ENCODE data around the gene STX10.
"Not testable (repeated sequence)": the region's sequence is repeated elsewhere in the genome, so short reads cannot be mapped to it uniquely, and the experiment has no call there.

Gene STX10

GRCh38 chr19:13164343-13165161 is 14.4 kb upstream of the STX10 start:
- no peak for DNase-seq (ENCODE audit: low read depth in 2 of 2)

- no peak for DNase-seq (ENCODE audit: low read depth in 2 of 2)
These were observed 13.6 kb upstream of the STX10 start for GRCh38 chr19:13163609-13164342.

GRCh38 chr19:13162724-13163608 is 12.8 kb upstream of the STX10 start:
- peak in 1 of 2 donors; percentile 66 for DNase-seq (ENCODE audit: low read depth in 2 of 2)

GRCh38 chr19:13160557-13160956 is 10.4 kb upstream of the STX10 start:
- no peak for DNase-seq (ENCODE audit: low read depth in 2 of 2)

- DNase-seq (ENCODE audit: low read depth in 2 of 2), result no peak
These were observed 9.5 kb upstream of the STX10 start for GRCh38 chr19:13159713-13160112.

GRCh38 chr19:13155472-13156359 is 5.5 kb upstream of the STX10 start:
- DNase-seq (ENCODE audit: low read depth in 2 of 2), result no peak

GRCh38 chr19:13154911-13155471 is 4.8 kb upstream of the STX10 start:
- peak in 1 of 2 donors; percentile 60 for DNase-seq (ENCODE audit: low read depth in 2 of 2)

- no peak for DNase-seq (ENCODE audit: low read depth in 2 of 2)
These were observed 4.1 kb upstream of the STX10 start for GRCh38 chr19:13154241-13154778.

GRCh38 chr19:13153569-13154240 is 3.5 kb upstream of the STX10 start:
- no peak for DNase-seq (ENCODE audit: low read depth in 2 of 2)

- DNase-seq (ENCODE audit: low read depth in 2 of 2), result peak; percentile 95 to 98
These were observed 2.9 kb upstream of the STX10 start for GRCh38 chr19:13152974-13153568.

- DNase-seq (ENCODE audit: low read depth in 2 of 2), result no peak
These were observed 2.3 kb upstream of the STX10 start for GRCh38 chr19:13152356-13152973.

GRCh38 chr19:13151605-13152355 is 1.6 kb upstream of the STX10 start:
- peak; percentile 87 to 92 for DNase-seq (ENCODE audit: low read depth in 2 of 2)

GRCh38 chr19:13150931-13151604 is 893 bp upstream of the STX10 start:
- DNase-seq (ENCODE audit: low read depth in 2 of 2), result no peak

GRCh38 chr19:13149628-13150186 is 468 bp downstream of the STX10 start:
- DNase-seq (ENCODE audit: low read depth in 2 of 2), result no peak

GRCh38 chr19:13149173-13149627 is 975 bp downstream of the STX10 start:
- DNase-seq (ENCODE audit: low read depth in 2 of 2), result not testable (repeated sequence)

GRCh38 chr19:13146763-13147563 is 3.2 kb downstream of the STX10 start:
- no peak for DNase-seq (ENCODE audit: low read depth in 2 of 2)
